PC-3 (cell line): Measurements from ENCODE around the gene NIPSNAP3A. TPM values are rescaled to one million over a fixed set of nuclear protein-coding genes. Genes with fewer than 3 reads are reported as not detected.
A peak's percentile ranks its signal among the peaks of the same experiment; 100 is the strongest.
"Not testable (repeated sequence)": the region's sequence is repeated elsewhere in the genome, so short reads cannot be mapped to it uniquely, and the experiment has no call there.

Experiments used
- ATAC-seq: fragments of 200-7000 bp; cut with Tn5 transposase; 2 replicates; pipeline ENCODE4 v1.9.1; 2020; ENCODE audit warnings: mild to moderate bottlenecking, moderate library complexity
- Bru-seq: library from RNA; stranded (reverse); fragments of 400-500 nt; gene quantifications from one replicate; lab custom pipeline; 2021; lab: Mats Ljungman, UMichigan
- BruChase-seq, 2 experiments: library from RNA; stranded (reverse); fragments of 400-500 nt; gene quantifications; one replicate each; lab custom pipeline; 2021; lab: Mats Ljungman, UMichigan
- BruUV-seq: library from RNA; stranded (reverse); fragments of 400-500 nt; replicated peaks from 2 replicates; lab custom pipeline; 2021; lab: Mats Ljungman, UMichigan
- CTCF ChIA-PET: fragments of 300-600 bp; sonication (Branson Sonifier 250); formaldehyde crosslinking; loops from one replicate; lab custom pipeline; 2022; ENCODE audit warnings: antibody characterized with exemption; lab: Charles Lee
- POLR2A ChIA-PET: fragments of 300-600 bp; sonication (Branson Sonifier 250); formaldehyde crosslinking; loops from one replicate; lab custom pipeline; 2022; ENCODE audit warnings: antibody characterized with exemption; ENCODE audit not compliant: unreplicated experiment; lab: Charles Lee
- DNase-seq: peaks from one replicate; pipeline ENCODE4 v3.0.0-alpha.2; 2015
- H2AFZ ChIP-seq: fragments of 300-600 bp; sonication (generic); 2 replicates; pipeline ENCODE4 v1.6.0; 2016; ENCODE audit warnings: antibody characterized with exemption, low read length
- H3F3A ChIP-seq: fragments of 300-600 bp; sonication (generic); one replicate; pipeline ENCODE4 v1.6.0; 2017; ENCODE audit warnings: antibody characterized with exemption, low read length, control low read depth, mild to moderate bottlenecking; ENCODE audit not compliant: unreplicated experiment
- H3K27ac ChIP-seq: fragments of 300-600 bp; sonication (generic); 2 replicates; pipeline ENCODE4 v1.5.1; 2016; ENCODE audit warnings: mild to moderate bottlenecking, low read length
- H3K27me3 ChIP-seq: fragments of 300-600 bp; sonication (generic); 2 replicates; pipeline ENCODE4 v1.6.1; 2016; ENCODE audit warnings: low read length, mixed read lengths
- H3K36me3 ChIP-seq: fragments of 300-600 bp; sonication (generic); 2 replicates; pipeline ENCODE4 v1.6.1; 2016; ENCODE audit warnings: low read depth, mixed run types, low read length, mixed read lengths
- H3K4me1 ChIP-seq: fragments of 300-600 bp; sonication (generic); 2 replicates; pipeline ENCODE4 v1.5.1; 2016; ENCODE audit warnings: low read length; ENCODE audit not compliant: insufficient read depth
- H3K4me2 ChIP-seq: fragments of 300-600 bp; sonication (generic); 2 replicates; pipeline ENCODE4 v1.6.0; 2016; ENCODE audit warnings: low read length
- H3K4me3 ChIP-seq: fragments of 300-600 bp; sonication (generic); 2 replicates; pipeline ENCODE4 v1.5.1; 2016; ENCODE audit warnings: mild to moderate bottlenecking, low read length, mixed read lengths
- H3K79me2 ChIP-seq: fragments of 300-600 bp; sonication (generic); 2 replicates; pipeline ENCODE4 v1.6.1; 2017; ENCODE audit warnings: low read length, mixed read lengths
- H3K9ac ChIP-seq: fragments of 300-600 bp; sonication (generic); 2 replicates; pipeline ENCODE4 v1.6.0; 2016; ENCODE audit warnings: mild to moderate bottlenecking, low read length
- H3K9me2 ChIP-seq: fragments of 300-600 bp; sonication (generic); replicated peaks from 2 replicates; pipeline ENCODE4 v1.6.1; 2016; ENCODE audit warnings: mixed run types, low read length, mixed read lengths
- H3K9me3 ChIP-seq: fragments of 300-600 bp; sonication (generic); 2 replicates; pipeline ENCODE4 v1.6.1; 2016; ENCODE audit warnings: low read length, mixed read lengths
- H4K20me1 ChIP-seq: fragments of 300-600 bp; sonication (generic); 2 replicates; pipeline ENCODE4 v1.6.1; 2016; ENCODE audit warnings: low read length, mixed read lengths
- EZH2 ChIP-seq: fragments of 300-600 bp; sonication (generic); IDR thresholded peaks from one replicate; pipeline ENCODE4 v1.6.1; 2017; ENCODE audit warnings: antibody characterized with exemption, mild to moderate bottlenecking, low read length; ENCODE audit not compliant: unreplicated experiment
- EZH2phosphoT487 ChIP-seq: fragments of 300-600 bp; sonication (generic); IDR thresholded peaks from 2 replicates; pipeline ENCODE4 v1.6.1; 2018; ENCODE audit warnings: mild to moderate bottlenecking, antibody characterized with exemption, low read length, borderline replicate concordance
- intact Hi-C: fragments of 100-400 bp; cut with micrococcal nuclease; formaldehyde crosslinking; loops from 2 replicates; pipeline ENCODE4 v1.9.0; 2023
- long read RNA-seq: library from polyadenylated mRNA; unstranded; transcript quantifications from one replicate; pipeline ENCODE4 v2.0.0, GENCODE V29; 2021; ENCODE audit not compliant: unreplicated experiment
- total RNA-seq: library from RNA; depleted of rRNA; stranded (reverse); fragments of >200 nt; gene quantifications from 2 replicates; pipeline ENCODE4 v1.2.3, GENCODE V29; 2014; rRNA removed
- TF ChIP-seq, protein P1 (sequence below): fragments of 300-600 bp; sonication (generic); conservative IDR thresholded peaks from 2 replicates; pipeline ENCODE4 v1.5.1; 2017; ENCODE audit warnings: antibody characterized with exemption, low read depth, mild to moderate bottlenecking, low read length

NIPSNAP3A gene
- total RNA-seq = 8.6 and 9.1 TPM in 2 replicates
- Bru-seq, nascent RNA = percentile 78 among the genes with signal in this experiment
- percentile 55 among the genes with signal in this experiment for BruChase-seq, experiment 1, labeled RNA remaining after a 6-hour chase
- BruChase-seq, experiment 2, labeled RNA remaining after a 2-hour chase = percentile 61 among the genes with signal in this experiment
- long read RNA-seq, transcript NIPSNAP3A-201 (6 exons, 1,633 nt) = major isoform, 44 of 76 reads
- long read RNA-seq, partial matches to known transcripts = 30 of 76 reads
- long read RNA-seq, other reads (novel, unspliced or antisense) = 2 of 76 reads

DNA sequence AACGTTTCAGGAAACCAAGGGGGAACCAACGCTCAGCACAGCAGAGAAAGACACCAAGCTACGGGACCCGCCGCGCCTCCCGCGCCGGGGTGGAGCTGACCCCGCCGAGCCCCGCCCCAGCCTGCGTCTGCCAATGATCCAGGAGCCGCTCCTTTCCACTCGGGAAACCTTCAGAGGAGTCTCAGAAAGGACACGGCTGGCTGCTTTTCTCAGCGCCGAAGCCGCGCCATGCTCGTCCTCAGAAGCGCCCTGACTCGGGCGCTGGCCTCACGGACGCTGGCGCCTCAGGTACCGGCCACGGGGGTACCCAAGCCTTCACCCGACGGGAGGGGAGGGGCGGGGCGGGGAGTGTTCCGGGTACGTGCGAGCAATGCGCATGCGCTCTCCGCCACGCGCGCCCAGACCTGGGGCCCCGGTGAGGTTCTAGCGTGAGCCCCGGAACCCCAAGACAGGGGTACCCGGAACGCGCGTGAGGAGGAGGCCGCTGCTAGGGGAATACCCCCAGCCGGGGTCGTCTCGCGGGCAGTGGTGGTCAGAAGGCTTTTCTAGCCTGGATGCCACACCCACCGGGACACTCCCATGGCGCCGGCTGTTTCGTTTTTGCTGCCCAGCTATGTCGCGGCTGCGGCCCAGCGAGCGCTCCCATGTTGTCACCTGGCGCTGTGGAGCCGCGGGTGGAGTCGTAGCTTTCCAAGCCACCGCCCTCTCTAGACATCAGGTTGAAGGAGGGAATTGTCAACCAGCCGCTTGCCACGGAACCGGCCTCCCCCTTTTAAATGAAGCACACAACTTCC, at the start of gene NIPSNAP3A:
NIPSNAP3A (plus strand) TSS at position 119 of the 794 bp plus-strand sequence; CDS start at position 229, 110 bp downstream.
- peak within 1 kb of the TSS; percentile 88 for H3K4me3 ChIP-seq
- H3K9ac ChIP-seq = peak within 1 kb of the TSS; percentile 90
- no peak for TF ChIP-seq EZH2phosphoT487
- TF ChIP-seq, protein P1, sequence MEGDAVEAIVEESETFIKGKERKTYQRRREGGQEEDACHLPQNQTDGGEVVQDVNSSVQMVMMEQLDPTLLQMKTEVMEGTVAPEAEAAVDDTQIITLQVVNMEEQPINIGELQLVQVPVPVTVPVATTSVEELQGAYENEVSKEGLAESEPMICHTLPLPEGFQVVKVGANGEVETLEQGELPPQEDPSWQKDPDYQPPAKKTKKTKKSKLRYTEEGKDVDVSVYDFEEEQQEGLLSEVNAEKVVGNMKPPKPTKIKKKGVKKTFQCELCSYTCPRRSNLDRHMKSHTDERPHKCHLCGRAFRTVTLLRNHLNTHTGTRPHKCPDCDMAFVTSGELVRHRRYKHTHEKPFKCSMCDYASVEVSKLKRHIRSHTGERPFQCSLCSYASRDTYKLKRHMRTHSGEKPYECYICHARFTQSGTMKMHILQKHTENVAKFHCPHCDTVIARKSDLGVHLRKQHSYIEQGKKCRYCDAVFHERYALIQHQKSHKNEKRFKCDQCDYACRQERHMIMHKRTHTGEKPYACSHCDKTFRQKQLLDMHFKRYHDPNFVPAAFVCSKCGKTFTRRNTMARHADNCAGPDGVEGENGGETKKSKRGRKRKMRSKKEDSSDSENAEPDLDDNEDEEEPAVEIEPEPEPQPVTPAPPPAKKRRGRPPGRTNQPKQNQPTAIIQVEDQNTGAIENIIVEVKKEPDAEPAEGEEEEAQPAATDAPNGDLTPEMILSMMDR = no peak
- no peak for TF ChIP-seq EZH2
- no peaks in the 10 kb centered on the region for H3F3A ChIP-seq
- TSS peak; percentile 63 for BruUV-seq
- peaks cover 13% of the 10 kb centered on the region for H3K4me1 ChIP-seq
- no peaks in the 10 kb centered on the region for H3K27me3 ChIP-seq
- POLR2A ChIA-PET = interaction anchor here (0.6 kb wide), 1 partner anchor 83 kb away, joined by 3 read pairs; no protein-coding TSS in a partner anchor
- intact Hi-C loops = no loop called here
- ATAC-seq (peak; percentile 86), DNase-seq (peak; percentile 62)
- H3K4me2 ChIP-seq = peak within 1 kb of the TSS; percentile 85
- H3K9me3 ChIP-seq = no peaks in the 10 kb centered on the region
- CTCF ChIA-PET = interaction anchor here (0.6 kb wide), 1 partner anchor 11 kb away, joined by 14 read pairs; no protein-coding TSS in a partner anchor
- peak within 1 kb of the TSS; percentile 98 for H2AFZ ChIP-seq
- peak within 1 kb of the TSS; percentile 76 for H3K27ac ChIP-seq
- H4K20me1 ChIP-seq = no peaks in the 10 kb centered on the region
- H3K36me3 ChIP-seq = no peaks in the 10 kb centered on the region
- peaks cover 15% of the 10 kb centered on the region for H3K79me2 ChIP-seq
- no peaks in the 10 kb centered on the region for H3K9me2 ChIP-seq

GRCh38 chr9:104700306-104700705, 47.2 kb upstream of the NIPSNAP3A start:
- Histone ChIP-seq H3K36me3 (no peaks in the 10 kb centered on the region), H3K27ac (no peak overlapping the region), H3K79me2 (no peaks in the 10 kb centered on the region), H2AFZ (no peak overlapping the region), H3K27me3 (no peaks in the 10 kb centered on the region), H3K4me3 (no peak overlapping the region), H3K9me3 (no peaks in the 10 kb centered on the region), H4K20me1 (no peaks in the 10 kb centered on the region), H3K9ac (no peak overlapping the region), H3K4me1 (no peaks in the 10 kb centered on the region), H3K9me2 (no peaks in the 10 kb centered on the region), H3K4me2 (no peak overlapping the region), H3F3A (no peaks in the 10 kb centered on the region)
- TF ChIP-seq, protein P1 = no peak
- ChIA-PET POLR2A (no interaction called here), CTCF (no interaction called here)
- intact Hi-C loops = no loop called here
- no TSS peak for BruUV-seq
- no peak for ATAC-seq
- no peak for DNase-seq

GRCh38 chr9:104708737-104709136, 38.7 kb upstream of the NIPSNAP3A start:
- H2AFZ ChIP-seq, intact Hi-C loops, H3K4me1 ChIP-seq, H3K27me3 ChIP-seq, H3K9me2 ChIP-seq, H4K20me1 ChIP-seq, ATAC-seq, H3K9ac ChIP-seq, POLR2A ChIA-PET, BruUV-seq, H3F3A ChIP-seq, H3K4me2 ChIP-seq, H3K79me2 ChIP-seq, H3K27ac ChIP-seq, DNase-seq, H3K9me3 ChIP-seq, H3K4me3 ChIP-seq, H3K36me3 ChIP-seq: not testable (repeated sequence)
- CTCF ChIA-PET = interaction anchor here (0.7 kb wide), 1 partner anchor 985 kb away, joined by 4 read pairs; no protein-coding TSS in a partner anchor
